ENCODE measurements around the gene MAD1L1.

GRCh38 chr7:2082139-2082998, 150.4 kb downstream of the MAD1L1 start:
- no peak for TF ChIP-seq ZNF565 (CRISPR knock-in tag; conservative IDR thresholded peaks at IDR 0.05; ENCODE audit: low read depth)
- no peak for TF ChIP-seq ARNTL (CRISPR knock-in tag; IDR thresholded peaks at IDR 0.05; ENCODE audit: borderline replicate concordance, low read depth)
- no peak for TF ChIP-seq ZC3H10 (CRISPR knock-in tag; IDR thresholded peaks at IDR 0.05)
- no peak for TF ChIP-seq PPARA (CRISPR knock-in tag; IDR thresholded peaks at IDR 0.05; ENCODE audit: borderline replicate concordance)
- no peak for TF ChIP-seq PATZ1 (CRISPR knock-in tag; IDR thresholded peaks at IDR 0.05; ENCODE audit: borderline replicate concordance)
- TF ChIP-seq ZNF70 (CRISPR knock-in tag; IDR thresholded peaks at IDR 0.05) = 0 out of 2 replicates have a peak, but pooled peaks have one; percentile 28
- TF ChIP-seq CSDC2 (CRISPR knock-in tag; IDR thresholded peaks at IDR 0.05) = no peak
- peak; percentile 58; the same call in 1 of the 2 replicates for TF ChIP-seq TCF4 (CRISPR knock-in tag; IDR thresholded peaks at IDR 0.05; ENCODE audit: borderline replicate concordance)
- TF ChIP-seq ZNF8 (CRISPR knock-in tag; IDR thresholded peaks at IDR 0.05) = peak; percentile 21
- TF ChIP-seq, protein P1, sequence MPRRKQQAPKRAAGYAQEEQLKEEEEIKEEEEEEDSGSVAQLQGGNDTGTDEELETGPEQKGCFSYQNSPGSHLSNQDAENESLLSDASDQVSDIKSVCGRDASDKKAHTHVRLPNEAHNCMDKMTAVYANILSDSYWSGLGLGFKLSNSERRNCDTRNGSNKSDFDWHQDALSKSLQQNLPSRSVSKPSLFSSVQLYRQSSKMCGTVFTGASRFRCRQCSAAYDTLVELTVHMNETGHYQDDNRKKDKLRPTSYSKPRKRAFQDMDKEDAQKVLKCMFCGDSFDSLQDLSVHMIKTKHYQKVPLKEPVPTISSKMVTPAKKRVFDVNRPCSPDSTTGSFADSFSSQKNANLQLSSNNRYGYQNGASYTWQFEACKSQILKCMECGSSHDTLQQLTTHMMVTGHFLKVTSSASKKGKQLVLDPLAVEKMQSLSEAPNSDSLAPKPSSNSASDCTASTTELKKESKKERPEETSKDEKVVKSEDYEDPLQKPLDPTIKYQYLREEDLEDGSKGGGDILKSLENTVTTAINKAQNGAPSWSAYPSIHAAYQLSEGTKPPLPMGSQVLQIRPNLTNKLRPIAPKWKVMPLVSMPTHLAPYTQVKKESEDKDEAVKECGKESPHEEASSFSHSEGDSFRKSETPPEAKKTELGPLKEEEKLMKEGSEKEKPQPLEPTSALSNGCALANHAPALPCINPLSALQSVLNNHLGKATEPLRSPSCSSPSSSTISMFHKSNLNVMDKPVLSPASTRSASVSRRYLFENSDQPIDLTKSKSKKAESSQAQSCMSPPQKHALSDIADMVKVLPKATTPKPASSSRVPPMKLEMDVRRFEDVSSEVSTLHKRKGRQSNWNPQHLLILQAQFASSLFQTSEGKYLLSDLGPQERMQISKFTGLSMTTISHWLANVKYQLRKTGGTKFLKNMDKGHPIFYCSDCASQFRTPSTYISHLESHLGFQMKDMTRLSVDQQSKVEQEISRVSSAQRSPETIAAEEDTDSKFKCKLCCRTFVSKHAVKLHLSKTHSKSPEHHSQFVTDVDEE (CRISPR knock-in tag; IDR thresholded peaks at IDR 0.05) = no peak; the same call in 1 of the 2 replicates

All from SK-N-SH treated with all-trans-retinoic acid at 6 μM for 48 hours (cell line).